GM19324 (cell line): Measurements from ENCODE around the gene DTD1.

Source experiments
- ATAC-seq: cut with Tn5 transposase; IDR thresholded peaks from one replicate; pipeline ENCODE4 v1.9.1; 2021; ENCODE audit warnings: mild to moderate bottlenecking, moderate library complexity; ENCODE audit not compliant: unreplicated experiment, low FRiP score

The DTD1 gene

DNA sequence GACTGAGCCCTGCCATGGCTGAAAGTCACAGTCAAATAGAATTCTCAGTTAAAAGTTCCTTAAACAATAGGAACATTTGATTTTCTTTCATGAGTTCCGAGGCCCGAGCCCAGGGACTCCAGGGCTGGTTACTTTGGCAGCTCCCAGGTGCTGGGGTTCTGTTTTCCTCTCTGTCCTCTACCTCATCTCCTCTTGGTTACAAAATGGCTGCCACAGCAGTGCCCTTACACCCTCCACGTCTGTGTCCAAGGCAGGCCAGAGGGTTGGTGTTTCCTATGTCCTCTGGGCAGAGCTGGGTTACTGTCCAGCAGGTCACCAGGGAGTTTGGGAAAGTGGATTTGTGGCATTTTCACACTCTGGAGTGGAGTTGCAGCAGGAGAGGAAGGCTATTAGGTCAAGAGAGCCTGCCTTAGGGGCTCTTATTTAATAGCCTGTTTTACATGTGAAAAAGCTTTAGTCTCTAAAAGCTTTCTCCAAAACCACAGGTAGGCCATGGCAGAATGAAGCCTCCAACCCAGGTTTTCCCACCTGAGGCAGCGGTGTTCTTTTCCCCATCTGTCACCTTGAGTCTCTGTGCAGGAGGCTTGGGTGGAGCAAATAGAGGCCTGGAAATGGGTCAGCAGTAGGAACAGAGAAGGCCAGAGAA lies 111.0 kb downstream of the DTD1 start:
- ATAC-seq = no peak

DNA sequence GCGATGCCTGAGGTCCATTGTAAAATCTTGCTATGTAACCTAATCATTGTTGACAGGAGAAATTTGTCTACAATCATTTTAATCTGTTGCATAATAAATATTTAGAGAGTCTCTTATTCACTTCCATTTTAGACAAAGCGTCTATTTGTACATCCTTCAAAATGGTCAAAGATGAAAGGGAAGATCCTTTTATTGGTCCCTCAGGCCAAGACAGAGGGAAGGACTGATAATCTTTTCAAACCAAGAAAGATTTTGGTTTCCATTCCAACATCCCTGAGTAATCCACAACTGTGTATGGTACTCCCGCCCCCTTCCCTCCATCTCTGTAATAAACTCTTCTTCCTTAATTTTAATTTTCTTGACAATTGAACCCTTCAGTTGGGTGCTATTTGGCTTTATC lies 114.1 kb downstream of the DTD1 start:
- no peak for ATAC-seq

DNA sequence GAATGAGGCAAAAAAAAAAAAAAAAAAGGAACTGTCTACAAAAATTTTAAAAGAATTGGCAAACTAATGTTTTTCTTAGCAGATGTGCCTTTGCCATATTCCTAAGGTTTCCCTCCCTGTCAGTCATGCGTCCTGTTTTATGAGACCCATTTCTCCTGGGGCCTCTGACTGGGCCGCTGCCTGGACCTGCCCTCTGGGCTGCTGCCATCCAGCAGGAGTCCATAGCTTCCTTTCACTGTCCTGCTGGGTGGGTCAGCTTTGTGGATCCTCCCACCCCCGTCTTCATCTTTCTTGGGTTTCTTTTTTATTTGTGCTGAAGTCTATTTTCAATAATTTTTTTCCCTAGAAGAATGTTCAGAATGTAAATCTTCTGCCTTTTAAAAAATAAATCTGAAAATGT lies 114.9 kb downstream of the DTD1 start:
- no peak for ATAC-seq

DNA sequence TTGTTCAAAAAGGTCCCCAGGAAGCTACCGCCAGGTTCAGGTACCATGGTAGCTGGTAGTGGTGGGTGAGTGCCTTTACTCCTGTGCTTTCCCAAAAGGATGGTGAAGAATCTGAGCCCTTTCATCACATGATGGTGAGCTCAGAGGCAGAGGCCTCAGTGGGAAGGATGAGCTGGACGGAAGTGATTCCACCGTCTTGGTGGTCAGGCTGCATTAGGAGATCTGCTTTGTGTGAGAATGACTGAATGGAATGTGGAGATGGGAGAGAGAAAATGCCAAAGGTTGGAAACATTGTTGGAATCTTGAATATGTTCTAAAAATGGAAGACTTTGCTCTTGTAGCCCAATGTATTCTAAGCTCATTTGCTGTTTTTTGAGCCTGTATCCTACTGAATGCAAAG lies 117.6 kb downstream of the DTD1 start:
- ATAC-seq = no peak

DNA sequence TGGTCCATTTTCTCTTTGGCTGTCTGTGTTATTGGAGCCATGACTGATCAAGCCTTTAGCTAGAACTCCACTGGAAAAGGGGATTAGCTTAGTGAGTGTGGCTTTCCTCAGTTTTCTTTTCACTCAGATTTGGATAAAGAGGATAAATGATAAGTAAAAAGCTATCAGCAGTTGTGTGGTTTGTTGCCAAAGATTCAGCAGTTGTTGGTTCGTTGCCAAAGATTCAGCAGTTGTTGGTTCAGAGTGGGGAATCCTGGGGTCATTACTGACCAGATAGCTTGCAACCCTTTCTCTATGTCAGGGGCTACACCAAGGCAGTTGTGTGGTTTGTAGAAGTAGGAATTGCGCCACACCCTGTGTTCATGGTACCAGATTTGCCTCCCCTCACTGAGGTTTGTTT lies 118.1 kb downstream of the DTD1 start:
- ATAC-seq = no peak

DNA sequence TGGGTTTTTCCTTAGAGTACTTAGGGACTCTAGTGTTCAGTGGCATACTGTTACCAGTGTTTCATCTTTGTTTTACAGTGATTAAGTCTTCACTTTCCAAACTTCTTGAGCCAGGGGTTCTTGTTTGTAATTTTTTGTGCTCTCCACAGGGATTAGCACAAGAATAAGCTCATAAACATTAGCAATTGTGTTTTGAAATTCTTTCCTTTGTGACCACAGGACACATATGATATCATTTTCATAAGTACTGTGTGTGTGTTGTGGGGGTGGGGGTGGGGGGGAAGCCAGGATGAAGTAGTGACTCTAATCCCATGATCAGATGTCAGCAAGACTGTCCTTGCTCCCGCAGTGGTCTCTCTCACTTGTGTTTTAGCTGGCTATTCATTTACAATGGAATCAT lies 124.3 kb downstream of the DTD1 start:
- ATAC-seq = no peak

DNA sequence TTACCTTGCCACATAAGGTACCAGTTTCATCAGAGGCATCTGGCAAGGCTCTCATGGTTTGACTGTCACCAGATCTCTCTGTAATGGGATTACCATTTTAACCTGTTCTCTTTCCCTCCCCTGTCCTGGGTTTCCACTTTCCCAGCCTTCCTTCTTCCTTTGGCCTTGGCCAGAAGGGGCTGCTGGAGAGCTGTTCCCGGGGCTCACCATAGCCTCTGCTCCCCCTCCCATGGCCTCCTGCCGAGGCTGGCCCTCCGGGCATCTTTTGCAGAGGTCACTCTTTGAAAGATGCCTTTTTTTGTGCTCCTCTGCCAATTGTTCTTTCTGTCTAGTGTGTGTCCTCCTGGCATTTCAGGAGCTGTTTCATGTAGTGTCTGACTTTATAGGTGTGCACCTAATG lies 125.0 kb downstream of the DTD1 start:
- ATAC-seq = no peak

DNA sequence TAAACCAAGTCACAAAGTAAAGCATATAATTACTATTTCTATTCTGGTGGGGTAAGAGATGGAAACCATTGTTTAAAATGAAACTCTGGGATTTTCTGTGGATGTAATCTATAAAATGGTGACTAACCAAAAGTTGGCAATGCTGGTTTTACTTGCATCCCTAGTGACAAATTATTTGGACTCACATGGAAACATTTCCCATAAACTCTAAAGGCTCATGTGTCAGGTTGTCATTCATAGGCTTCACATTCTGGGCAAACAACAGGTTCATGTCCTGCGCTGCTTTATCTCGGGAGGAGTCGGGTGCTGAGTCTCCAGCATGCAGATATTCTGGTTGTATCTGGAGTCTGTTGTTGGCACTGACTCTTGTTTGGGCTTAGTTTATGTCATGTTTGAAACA lies 127.7 kb downstream of the DTD1 start:
- no peak for ATAC-seq

DNA sequence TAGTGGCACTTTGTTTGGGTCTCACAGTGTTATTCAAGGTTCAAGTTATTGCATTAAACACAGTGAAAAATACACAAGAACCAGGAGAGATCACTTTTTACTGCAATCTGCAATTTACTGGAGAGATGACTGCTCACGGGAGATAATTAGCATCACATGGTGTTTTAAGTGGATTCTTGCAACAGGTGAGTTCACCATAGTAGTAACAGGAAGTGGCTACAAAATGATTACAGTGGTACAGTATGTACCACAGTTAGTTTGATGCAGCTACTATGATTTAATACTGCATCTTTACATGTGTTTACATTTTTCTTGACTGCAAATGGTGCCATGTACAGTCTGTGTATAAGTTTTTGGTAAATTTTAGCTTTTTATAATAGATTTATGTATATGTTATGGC lies 129.2 kb downstream of the DTD1 start:
- no peak for ATAC-seq

DNA sequence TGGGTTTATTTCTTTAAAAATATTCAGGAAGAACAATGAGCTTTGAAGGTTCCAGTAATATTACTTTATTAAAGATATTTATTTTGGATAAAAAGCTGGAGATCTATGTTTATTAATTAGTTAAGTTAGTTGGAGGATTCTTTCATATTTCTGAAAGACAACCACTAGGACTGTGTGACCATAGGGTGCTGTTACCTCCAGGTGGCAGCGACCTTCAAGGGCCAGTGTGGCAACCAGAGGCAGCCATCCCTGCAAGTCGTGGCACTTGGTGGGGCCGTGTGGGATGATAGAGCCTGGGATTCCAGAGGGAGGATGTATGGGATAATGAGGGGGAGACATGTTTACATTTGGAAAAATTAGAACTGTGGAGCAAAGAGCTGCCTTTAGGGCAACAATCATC lies 130.3 kb downstream of the DTD1 start:
- ATAC-seq = no peak

DNA sequence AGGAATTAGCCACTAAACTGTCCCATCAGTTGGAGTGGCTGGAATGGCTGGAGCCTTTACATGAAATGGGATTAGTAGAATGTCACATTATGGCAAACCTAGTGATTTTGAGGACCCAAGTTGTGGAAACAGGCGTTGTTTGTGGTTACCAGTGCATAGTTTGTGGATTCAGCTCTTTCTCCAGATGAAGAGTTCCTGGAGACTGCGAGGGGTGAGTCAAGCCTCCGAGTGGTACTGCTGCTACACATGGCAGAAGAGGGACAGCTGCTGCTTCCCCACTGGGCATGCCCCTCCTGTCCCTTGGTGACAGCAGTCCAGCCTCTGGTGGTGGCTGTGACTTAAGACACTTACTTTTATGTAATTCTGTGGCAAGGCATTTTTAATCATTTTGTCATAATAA lies 131.6 kb downstream of the DTD1 start:
- no peak for ATAC-seq

DNA sequence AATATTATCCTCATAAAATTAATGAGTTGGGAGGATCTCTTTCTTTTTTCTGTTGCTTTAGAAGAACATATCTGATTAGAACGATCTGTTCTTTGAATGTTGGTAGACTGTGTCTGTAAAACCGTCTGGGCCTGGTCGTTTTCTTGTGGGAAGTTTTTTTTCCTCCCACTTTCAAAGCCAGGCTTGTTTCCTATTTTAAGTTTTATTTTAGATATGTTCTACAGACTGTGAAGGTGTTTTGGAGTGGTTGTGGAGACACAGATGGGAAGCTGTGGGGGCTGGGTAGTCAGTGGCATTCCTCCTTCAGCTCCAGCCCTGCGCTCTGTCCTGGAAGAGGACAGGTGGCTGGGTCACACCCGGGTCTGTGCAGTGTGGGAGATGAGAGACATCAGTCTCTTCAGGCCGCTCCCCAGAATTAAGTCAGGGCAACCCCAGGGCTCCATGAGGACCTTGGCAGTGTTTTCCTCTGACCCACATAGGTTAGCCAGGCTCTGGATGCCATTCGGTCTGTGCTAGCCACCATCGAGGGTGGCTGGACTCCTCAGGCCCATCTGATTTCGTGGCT lies 133.8 kb downstream of the DTD1 start:
- ATAC-seq = no peak

DNA sequence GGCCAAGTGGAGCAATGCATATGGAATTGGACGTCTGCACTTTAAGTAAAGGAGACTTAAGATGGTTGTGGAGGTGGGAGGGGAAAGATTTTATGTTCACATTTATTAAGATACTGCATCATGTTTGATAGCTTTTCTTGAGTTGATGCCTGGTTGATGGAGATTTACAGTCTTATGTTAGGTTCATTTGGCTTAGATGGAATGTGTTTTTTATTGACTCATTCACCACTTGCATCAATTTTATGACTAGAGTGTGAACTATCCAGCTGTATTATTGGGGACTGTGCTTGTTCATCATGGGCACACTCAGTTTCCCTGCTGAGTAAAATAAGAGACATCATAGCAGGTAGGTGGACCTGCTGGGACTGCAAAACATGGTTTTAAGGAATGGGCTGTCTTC lies 134.5 kb downstream of the DTD1 start:
- no peak for ATAC-seq

DNA sequence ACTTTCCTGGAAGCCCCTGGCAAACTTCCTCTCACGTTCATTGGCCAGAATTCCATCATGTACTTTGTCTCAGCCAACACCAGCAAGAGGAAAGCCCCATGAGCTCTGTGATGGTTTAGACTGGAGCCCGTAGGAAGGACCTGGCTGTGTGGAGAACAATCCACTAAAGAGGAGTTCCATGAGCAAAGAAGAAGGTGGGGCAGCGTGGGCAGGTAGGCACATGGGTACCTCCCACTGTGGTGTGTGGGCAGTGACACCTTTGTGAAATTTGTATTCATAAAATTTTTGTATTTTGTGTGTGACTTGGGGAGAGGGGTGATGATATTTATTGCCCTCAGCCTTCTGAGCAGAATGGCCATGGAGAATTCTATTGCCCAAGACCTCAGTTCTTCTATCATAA lies 136.2 kb downstream of the DTD1 start:
- ATAC-seq = no peak

DNA sequence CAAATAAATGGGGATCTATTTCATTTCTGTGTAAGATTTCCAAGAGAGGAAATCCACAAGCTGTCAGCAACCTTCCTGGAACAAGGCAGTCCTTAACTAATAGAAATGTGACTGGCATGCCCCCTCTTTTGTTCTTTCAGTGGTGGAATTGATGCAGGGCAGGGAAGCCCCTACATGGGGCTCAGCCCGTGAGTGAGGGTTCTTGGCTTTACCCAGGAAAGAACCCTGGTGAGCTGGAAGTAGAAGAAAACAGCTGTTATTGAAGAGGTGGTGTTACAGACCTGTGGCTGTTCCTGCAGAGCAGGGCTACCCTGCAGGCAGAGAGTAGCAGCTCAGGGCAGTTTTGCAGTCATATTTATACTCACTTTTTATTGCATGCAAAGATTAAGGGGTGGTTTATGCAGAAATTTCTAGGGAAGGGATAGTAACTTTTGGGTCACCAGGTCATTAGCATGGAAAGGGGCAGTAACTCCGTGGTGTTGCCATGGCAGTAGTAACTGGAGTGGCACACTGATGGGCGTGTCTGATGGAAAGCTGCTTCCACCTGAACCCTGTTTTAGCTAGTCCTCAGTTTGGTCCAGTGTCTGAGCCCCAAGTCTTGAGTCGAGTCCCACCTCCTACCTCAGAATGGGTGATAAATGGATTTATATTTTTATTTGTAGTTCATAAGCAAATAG lies 137.1 kb downstream of the DTD1 start:
- no peak for ATAC-seq

DNA sequence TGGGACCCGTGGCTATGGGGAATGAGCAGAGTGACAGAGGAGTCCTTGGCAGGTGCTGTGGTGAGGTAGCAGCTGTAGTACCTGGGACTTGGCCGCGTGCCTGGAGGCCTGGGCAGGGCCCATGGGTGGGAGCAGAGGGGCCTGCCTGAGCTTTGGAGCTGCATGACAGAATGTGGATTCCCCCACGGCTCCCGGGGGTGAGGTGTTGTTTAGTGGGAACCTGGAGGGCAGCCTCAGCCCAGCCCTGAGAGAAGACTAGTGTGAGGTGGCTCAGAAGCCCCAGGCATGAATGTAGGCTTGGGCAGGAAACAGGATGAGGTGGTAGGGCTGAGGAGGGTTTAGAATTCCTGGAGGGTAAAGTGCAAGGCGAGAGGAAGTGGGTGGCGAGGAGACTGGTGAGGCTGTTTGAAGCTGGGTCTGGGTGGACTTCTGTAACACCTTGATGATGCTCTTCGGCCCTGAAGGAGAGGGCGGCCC lies 139.2 kb downstream of the DTD1 start:
- ATAC-seq = no peak

DNA sequence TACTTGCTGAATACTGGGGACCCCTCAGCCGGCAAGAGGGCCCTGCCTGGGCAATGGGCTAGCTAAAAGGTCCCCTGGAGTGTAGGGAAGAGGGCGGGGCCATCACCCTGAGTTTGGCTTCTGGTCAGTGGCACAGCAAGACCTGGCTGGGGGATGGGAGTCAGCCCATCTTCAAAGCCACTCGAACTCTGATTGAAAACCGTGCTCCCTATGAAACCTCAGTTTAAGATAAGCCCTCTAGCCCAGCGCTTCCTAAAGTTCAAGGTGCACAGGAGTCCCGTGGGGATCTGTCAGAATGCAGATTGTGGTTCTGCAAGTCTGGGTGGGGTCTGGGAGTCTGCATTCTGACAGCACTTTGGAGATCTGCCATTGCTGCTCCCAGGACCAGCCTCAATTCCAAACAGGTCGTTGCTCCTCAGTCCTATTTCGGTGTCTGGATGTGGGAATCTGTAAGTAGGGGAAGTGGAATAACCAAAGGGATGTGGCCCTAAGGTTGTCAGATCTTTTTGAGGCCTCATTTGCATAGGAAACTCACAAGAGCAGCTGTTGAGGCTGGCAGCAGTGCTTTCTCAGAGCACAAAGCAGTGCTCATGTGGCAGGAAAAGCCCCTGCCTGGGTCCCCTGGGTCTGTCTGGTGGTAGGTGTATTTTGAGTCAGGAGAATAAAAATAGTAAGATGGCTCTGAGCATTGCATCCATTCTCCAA lies 140.5 kb downstream of the DTD1 start:
- ATAC-seq = peak; percentile 92

DNA sequence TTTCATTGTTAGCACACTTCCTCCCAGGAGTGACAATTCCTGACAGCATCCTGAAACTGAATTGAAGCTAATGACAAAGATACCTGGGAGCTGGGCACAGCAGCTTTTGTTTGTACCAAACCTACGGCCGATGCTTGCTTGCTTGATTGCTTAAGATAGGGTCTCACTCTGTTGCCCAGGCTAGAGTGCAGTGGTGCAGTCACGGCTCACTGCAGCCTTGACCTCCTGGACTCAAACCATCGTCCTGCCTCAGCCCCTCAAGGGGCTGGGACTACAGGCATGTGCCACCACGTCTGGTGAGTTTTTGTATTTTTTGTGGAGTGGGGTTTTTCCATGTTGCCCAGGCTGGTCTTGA lies 141.0 kb downstream of the DTD1 start:
- ATAC-seq = peak; percentile 60

DNA sequence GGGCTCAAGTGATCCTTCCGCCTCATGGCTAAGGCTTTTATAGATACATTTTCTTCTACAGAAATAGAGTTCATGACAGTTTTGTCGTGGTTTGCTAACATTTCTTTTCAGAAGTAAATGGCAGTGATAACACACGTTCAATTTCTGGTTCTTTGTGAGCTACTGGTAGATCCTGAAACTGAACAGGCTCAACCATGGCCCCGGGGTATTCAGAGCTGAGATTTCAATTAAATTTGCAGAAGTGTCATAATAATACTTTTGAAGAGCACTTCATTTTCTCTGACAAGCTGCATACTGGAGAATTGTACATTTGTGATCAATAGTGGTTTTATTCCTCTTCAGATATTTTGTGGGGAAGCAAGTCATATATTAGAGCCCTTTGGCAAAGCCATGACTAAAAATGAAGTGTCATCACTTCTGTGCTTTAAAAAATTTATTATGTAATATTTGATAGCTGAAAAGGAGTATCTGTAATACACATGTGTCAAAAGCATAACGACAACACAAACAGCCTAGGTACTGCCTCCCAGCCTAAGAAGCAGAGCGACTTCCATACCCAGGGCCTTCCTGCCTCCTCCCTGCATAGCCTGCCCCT lies 141.5 kb downstream of the DTD1 start:
- no peak for ATAC-seq

DNA sequence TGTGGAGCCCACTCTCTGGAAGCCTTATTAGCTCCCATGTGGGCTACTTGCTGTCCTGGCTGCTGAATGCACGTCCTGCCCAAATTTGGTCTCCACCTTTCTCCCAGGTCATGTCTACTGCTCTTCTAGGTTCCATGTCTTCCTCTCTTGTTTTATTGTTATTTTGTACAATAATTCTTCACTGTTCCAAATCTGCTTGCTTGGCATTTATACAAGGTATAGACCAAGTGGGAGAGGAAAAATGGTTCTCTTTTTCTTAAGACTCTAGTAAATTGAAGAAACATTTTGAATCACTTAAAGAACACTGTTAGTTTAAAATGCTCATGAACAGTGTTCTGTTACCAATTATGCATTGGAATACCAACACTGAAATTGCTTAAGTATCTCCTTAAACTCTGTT lies 144.1 kb downstream of the DTD1 start:
- no peak for ATAC-seq

DNA sequence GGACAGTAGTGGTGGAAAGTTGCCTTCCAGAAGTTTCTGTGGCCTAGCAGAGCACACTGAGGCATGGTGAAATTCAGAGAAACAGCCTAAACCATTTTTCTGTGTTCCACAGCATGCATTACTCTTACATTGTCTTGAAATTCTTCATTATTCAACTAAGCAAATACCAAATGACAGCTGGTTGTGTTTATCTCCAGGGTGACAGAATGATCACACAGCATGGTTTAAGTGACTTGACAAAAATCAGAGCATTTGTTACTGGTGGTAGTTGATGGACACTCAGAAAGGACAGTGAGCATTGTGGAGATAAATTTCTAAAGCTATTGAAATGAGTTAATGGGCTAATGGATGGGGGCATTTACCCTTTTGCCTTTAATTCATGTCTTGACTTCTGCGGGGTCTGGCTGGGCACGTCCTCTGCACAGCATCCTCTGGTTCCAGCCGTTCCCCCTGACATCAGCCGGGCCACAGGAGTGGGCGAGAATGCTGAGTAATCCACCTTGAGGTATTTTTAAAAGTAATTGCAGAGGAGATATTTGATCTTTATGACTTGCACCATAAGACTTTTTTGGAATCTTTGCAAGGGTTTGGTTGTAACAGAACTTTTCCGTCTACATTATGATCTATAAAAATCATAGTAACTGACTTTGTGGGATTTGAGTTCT lies 146.8 kb downstream of the DTD1 start:
- ATAC-seq = no peak
